D341Med (cell line): ENCODE results near the gene LRP1B.

Experiments used
- DNase-seq: peaks from one replicate; pipeline ENCODE4 v3.0.0; 2012; ENCODE audit warnings: low spot score

The LRP1B gene

DNA sequence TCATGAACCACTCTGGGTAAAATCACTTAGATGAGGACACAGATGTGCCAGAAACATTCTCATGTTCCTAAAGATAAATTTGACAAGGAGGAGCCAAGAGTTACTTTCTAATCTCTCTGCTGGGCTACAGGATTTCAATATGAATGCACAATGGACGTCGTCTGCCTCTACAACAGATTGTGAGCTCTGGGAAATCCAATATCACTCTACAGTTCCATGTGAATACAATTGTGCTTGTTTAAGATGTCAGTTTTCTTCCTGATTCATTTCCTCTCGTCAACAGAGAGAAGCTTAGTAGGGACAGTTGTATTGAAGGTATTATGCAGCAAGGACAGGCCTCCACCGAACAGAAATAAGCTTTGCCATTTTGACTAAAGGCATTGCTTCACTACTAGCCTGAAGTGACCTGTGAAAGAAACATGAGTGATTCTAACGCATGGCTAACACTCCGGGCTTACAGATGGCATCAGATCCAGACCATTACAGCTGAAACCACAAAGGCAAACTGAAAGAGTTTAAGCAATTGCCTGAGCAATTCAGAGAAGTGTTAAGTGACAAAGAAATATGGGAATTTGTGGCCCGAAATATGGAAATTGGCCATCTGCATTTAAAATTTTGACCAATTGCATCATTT, 1591.5 kb downstream of the LRP1B start:
- no peak for DNase-seq

DNA sequence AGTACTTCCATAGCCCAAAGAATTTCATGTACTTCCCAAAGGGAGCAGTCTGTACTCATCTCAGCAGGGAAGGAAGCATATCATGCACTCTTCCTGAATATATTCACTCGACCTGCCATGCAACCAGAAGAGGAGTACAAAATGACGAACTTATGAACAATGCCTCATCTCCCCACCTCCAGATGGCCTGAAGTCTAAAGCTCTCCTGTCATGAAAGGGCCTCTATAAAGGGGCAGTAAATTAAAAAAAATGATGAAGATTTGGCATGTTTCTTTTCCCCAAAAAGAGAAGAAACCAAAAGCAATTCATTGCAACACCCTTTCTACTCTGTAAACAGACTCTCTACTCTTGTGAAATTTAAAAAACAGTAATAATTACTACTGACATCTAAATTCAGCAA, 1601.1 kb downstream of the LRP1B start:
- DNase-seq = no peak

DNA sequence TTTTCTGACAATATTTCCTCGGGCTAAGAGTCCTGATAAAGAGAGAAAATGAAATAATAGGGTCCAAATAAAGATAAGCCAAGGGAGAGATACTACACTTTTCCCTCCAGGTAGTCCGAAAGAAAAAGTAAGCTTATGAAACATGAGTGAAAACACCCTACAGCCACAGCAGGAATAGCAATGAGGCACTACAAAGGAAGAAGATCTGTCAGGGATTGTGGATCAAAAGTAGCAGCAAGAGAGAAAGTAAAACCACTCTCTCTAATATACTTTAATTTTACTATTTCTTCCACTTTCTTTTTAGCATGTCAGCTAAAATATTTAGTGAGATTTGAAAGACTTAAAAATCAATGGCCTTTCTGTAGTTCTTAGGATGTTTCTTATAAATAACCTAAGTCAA, 1601.8 kb downstream of the LRP1B start:
- no peak for DNase-seq

DNA sequence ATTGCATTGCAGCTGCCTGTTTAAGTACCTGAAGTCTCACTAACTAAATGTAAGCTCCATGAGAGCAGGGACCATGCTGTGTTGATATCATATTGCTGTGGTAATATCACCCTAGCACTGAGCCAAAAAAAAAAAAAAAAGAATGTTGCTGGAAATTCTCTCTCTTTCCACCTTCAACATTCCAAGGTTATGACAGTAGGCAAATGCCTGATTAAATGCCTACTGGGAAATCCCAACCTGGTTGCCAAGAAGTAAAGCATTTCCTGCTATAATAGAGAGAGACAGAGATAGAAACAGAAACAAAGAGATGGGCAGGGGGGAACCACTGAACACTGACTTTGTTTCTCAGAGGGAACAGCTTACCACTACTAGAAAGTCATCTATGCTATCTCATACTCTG, 1604.2 kb downstream of the LRP1B start:
- DNase-seq = no peak

DNA sequence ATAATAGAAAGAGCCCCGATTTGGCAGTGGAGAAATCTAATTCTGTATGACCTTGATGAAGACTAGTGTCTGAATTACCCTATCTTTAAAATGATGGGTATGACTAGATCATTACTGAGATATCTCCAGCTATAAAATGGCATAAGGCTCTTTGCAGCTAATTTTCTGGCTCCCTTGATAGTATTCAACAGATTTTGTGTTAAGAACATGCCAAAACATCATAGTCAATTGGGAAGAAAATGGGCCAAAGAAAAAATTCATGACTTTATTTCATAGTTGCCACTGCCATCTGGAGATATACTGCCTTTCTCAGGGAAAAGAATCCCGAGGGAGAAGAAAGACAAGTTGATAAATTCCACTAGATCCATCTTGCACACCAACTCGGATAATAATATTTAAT, 1618.7 kb downstream of the LRP1B start:
- DNase-seq = no peak

DNA sequence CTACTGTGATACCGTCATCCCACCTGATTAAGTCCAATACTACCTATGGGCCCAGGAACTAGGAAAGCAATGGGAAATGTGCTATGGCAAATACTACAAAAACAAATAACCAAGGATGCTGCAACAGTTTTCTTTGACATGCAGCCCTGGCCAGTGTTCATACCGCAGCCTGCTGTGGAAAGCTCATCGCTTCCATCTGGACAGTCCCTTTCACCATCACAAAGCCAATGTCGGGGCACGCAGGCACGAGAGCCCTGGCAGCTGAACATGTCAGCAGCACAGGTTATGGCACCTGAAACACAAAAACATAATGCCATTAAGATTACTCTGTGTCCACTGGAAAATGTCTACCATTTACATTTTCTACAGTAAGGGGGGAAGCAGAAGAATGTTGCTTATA, 1621.1 kb downstream of the LRP1B start:
- no peak for DNase-seq

DNA sequence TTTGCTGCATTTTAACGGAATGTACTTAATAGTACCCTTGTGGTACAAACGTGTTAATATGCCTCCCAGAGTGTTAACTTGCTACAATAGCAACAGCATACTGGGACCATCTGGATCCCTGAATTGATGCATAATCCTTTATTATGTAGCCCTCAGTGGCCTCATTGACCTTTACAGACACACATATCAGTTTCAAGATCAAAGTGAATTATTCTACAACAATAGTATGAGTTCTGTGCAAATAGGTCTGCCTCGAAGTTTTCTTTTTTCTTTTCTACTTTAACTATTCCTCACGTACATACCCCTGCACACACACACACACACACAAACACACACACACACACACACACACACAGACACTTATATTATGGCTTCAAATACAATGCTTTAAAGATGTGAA, 1622.1 kb downstream of the LRP1B start:
- no peak for DNase-seq

DNA sequence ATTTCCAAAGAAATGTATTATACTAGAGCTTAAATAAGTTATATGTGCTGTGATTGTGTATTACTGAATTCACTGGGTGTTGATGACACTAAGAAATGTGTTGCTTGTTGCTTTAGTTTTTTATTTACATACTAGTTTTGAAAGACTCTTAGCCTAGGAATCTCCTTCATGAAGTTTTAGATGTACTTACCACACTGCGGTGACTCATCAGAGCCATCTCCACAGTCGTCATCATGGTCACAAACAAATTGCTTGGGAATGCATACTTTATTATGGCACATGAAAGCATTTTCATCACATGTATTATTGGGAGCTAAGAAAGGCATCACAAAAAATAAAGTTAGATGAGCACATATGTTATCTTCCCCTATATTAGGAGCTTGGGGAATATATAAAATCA, 1624.2 kb downstream of the LRP1B start:
- no peak for DNase-seq

DNA sequence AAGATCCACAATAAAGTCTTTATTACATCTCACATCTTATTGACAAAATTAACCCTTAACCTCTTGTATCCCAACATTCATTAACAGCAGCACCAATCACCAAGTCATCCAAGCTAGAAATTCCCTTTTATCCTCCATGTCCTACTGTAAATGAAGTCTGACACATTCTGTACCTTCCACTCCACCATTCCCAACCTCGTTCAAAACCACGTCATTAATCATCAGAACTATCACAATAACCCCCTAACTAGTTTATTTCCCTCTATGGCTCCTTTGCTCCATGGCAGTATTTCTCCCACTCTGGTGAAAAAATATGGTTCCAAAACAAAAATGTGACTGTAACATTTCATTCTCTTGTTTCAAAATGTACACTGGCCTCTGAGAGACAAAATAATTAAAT, 1626.2 kb downstream of the LRP1B start:
- DNase-seq = no peak

DNA sequence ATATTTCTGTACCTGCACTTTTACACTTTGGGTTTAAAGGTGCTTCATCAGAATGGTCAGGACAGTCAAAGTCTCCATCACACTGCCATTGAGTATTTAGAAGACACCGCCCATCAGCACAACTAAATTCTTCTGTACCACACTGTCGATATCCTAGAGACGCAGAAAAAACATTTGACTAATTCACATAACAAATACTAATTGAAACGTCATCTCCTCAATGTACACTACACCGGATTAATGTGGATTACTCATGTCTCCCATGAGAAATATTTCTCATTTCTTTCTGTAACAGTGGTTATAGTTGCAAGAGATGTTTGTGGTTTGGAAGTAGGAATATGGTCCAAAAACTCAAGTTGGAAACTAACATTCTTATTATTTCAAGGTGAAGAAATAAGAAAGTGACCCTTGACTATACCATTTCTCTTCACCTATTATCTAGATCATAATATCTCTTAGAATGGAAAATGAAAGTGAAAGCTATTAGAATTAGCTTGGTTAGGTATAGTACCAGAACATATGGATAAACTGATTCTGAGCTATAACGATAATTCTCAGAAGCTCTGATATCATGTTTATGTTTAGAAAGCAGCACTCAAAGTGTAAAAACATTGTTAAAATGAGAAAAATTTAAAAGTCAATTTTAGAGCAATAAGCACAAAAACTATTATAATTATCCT, 1627.7 kb downstream of the LRP1B start:
- no peak for DNase-seq

DNA sequence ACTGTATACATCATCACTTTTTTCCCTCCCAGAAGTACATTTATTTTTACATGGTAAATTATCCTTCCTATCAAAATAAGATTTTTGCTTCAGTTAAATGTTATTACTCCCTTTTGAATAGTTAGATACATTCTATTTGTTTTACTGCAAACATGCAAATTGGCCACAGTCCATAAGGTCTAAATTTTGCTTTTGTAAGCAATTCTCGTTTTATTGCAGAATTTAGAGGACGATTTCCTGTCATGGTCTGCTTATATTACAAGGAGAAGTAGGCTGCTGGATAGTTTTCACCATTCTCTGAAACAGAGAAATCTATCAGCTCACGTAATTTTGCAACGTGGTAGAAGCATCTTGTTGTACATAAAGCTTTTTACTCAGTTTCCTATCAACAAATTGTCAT, 1632.5 kb downstream of the LRP1B start:
- DNase-seq = no peak

DNA sequence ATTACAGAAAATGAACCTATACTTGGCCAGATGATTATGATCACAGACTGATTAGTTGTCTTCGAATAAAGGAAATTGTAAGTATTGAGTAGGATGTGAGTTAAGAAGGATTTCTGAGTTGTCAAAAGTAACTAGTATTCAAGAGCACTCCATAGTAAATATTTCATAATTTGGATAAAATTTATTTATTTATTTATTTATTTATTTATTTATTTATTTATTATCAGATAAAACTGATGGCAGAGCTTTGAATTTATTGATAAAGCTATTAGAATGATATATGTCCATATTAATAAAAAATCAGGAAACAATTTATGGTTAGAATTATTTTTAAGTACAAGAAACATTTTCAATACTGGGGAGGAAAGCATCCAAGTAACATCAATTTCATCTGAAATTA, 1634.1 kb downstream of the LRP1B start:
- DNase-seq = no peak

DNA sequence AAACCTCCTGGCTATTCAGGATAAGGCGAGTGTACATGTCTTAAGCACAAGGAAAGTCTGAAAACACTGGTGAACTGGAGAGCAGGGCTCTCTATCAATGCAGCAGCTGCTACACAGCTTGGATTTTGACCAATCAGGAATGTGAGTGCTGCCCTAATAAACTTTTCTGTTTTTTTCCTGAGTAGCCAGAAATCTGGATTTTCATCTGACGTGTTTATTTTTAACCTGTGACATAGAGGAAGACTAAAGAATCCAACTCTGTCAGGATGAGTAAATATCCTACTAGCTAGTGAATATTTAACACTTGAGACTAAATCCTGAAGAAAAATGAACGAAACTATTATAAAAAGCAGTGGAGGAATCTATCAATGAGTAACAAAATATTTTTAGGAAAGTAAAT, 1638.9 kb downstream of the LRP1B start:
- DNase-seq = no peak

DNA sequence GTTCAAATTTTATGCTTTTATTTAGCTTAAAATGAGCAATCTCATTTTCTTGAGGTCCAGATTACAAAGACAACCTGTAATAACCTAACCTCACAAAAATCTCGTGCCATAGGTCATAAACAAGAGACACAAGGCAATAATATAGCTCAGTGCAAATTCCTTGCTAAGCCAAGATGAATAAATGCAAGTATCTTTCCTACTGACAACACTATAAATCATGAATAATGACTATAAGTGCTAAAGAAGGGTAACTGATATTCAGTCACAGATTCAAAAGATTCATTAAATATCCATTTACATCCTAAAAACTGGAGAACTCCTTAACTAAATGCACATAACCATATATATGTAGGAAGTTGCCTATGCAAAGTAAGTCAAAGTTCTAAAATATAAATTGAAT, 1641.6 kb downstream of the LRP1B start:
- DNase-seq = no peak

DNA sequence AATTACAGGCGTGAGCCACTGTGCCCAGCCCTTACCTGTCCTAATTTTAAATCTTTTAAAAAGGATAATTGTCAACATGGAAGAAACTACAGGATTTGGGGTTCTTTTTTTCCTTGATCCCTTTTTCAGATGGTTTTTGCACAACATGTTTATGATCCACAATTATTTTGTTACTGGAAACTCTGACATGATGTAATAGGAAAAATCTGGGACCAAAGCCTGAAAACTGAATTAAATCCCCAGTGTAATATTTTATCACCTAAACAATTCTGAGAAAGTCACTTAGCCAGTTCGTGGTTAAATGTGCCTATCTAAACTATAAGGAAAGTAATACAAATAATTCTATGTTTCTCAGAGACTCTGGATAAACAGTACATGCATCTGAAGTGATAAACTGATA, 1649.7 kb downstream of the LRP1B start:
- DNase-seq = no peak

DNA sequence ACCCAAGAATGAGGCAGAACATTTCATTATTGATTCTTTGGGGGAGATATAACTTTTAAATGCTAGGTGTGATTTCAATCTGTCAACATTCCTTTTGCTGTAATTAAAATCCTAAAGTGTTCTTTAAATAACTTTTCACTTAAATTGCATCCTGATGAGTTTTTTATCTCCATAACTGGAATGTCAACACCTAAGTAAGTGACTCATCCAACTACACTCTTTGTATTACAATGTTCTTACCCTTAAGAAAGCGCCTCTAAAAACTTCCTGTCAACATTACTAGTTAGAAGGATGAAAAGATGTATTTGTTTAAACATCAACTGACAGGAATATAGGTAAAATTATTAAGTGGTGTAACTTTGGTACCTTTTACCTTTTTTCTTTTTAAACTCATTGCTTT, 1657.0 kb downstream of the LRP1B start:
- no peak for DNase-seq

DNA sequence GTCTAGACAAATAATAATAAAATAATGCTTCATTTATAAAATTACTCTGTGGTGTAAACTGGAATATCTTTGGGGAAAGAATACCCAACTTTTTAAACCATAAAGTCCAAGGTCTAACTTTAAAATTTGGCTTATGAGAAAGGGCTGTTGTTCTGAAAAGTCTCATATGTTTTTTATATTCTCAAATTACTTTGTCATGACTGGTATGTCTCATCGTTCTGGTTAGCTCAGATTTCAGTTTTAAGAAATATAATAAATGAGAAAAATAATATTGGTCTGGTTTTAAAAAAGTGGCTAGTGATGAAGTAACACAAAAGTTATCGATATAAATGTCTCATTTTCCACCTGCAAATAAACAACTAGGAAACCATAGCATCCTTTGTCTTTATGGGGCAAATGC, 1658.1 kb downstream of the LRP1B start:
- DNase-seq = no peak

DNA sequence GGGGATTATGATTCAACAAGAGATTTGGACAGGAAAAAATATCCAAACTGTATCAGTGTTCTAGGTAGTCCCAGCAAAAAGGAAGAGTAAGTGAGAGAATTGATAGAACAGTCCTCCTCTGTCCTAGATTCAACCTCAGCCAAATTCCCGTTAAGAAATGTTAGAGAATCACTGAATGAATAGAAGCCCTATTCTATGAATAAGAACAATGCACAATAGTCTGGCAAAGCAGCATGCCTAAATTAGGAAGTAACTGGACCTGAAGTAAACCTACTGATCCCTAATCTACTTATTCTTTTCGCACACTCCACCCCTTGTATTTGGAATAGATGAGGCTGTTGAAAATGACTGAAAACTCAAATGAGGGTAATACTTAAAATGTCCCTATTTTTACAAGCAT, 1665.5 kb downstream of the LRP1B start:
- DNase-seq = no peak

DNA sequence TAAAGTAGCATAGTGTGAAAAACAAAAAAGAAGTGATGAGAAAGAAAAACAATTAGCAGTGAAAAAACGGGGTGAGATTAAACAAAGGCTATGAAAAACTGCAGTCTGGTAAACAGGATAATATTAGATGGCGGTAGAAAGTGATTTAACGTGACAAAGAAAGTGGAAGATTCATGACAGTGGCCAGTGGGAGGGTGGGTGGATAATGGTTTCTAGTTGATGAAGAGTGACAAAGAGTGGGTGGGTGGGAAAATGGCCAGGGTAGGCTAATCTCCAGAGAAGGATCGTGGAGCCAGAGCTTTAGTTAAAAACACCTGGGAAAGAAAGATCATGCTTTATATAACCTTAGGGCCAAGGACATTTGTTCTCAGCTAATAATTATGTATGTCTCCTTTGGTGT, 1667.8 kb downstream of the LRP1B start:
- DNase-seq = no peak

DNA sequence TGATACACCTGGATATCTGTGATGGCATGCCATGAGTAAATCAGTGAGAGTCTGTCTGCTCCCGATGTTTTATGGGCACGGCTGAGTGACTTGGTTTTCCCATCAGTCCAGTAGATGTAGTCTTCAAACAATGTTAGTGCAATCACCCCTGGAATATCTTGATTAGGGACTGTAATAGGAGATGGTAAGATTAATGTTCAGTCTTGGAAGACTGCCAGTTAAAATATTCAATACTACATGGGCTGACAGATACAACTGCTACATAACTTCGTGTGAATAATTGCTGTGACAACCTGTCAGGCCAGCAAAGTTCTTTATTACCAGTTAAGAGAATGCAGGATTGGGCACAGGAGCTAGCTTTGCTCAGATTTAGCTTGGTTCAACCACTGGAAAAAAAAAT, 1673.3 kb downstream of the LRP1B start:
- no peak for DNase-seq

DNA sequence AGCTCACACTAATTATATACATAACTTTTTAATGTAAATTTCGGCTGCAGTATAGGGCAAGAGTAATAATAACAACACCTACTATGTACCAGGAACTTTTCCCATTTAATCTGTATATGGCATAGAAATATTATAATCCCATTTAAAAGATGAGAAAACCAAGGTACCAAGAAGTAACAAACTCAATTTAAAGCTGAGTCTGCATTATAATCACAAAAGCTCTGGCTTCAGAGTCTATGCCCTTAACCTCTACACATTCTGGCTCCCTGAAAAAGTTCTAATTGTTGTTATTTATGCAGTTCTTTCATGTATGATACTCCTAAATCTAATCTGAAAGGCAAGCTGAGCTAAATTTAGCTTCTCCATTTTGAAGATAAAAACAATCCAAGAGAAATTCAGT, 1675.5 kb downstream of the LRP1B start:
- DNase-seq = no peak

DNA sequence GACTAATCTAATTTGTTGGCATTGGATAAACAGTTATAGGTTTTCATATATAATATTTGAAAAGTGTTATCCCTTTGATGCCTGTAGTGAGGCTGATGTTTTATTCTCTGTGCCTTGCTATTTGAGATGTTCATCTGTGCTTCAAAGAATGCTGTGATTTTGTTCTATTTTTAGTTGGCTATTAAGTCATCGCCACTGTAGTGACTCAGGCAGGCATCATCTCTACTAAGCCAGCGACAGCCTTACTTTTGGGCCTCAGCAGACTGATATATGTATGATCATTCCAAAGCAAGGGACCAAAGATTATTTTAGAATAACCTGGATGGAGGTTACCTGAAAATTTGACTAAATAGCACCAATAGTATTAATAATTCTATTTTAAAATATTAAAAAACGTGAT, 1676.1 kb downstream of the LRP1B start:
- DNase-seq = no peak

DNA sequence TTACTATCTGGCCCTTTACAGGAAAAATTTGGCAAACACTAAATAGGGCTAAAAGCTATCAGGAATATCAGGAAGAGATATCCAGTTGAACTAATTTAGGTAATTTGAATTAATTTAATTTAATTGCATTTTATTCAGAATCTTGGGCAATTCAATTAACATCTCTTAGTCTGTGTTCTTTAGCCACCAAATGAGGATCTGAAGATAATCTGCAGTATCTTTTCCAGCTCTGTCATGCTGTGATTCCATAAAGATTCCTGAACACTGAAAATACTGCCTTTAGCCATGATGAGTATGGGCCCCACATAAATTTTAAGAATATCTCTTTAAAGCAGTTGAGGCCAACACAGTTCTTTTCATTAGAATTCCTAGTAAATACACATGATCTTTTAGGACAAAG, 1679.5 kb downstream of the LRP1B start:
- DNase-seq = no peak

DNA sequence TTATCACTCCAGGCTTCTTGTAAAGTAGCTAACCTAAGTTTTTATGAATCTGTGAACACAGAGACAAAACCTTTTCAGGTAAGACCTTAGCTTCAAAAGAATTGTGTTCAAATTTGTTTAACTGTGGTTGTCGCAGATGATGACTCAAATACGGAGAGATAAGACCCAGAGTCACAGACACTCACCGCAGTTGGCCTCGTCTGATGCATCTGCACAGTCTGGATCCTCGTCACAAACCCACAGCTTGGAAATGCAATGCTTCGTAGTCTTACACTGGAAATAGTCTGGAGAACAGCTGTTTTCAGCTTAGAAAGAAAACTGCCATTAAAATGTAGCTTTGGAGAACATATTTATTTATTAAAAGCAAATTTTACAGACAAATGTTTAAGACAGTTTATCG, 1688.5 kb downstream of the LRP1B start:
- DNase-seq = peak; percentile 5
